OCI-LY1 (cell line): ENCODE data around the gene BTBD1.
"Not testable (repeated sequence)": the region's sequence is repeated elsewhere in the genome, so short reads cannot be mapped to it uniquely, and the experiment has no call there.

Experiments used
- EZH2 ChIP-seq: fragments of 200-600 bp; sonication (generic), shearing (Covaris generic); IDR thresholded peaks from 2 replicates; pipeline ENCODE4 v1.8.0; 2017; ENCODE audit warnings: borderline replicate concordance, mixed run types, mild to moderate bottlenecking, antibody characterized with exemption, low read length, moderate library complexity, mixed read lengths
- TF ChIP-seq, protein P1 (sequence below): fragments of 200-600 bp; sonication (generic), shearing (Covaris generic); IDR thresholded peaks from 2 replicates; pipeline ENCODE4 v1.5.1; 2017; ENCODE audit warnings: mild to moderate bottlenecking, antibody characterized with exemption, low read length, moderate library complexity, mixed read lengths

DNA sequence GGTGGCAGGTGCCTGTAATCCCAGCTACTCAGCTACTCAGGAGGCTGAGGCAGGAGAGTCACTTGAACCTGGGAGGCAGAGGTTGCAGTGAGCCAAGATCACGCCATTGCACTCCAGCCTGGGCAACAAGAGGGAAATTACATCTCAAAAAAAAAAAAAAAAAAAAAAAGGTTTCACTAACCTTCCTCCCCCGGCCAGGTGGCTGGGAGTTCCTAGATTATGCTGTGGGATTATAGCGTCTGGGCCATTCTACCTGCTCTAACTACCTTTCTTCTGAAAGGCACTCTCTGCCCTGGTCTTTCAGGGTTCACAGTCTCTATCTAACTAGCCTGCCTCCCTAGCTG is 24.9 kb upstream of the BTBD1 start:
- not testable (repeated sequence) for TF ChIP-seq EZH2
- TF ChIP-seq, protein P1, sequence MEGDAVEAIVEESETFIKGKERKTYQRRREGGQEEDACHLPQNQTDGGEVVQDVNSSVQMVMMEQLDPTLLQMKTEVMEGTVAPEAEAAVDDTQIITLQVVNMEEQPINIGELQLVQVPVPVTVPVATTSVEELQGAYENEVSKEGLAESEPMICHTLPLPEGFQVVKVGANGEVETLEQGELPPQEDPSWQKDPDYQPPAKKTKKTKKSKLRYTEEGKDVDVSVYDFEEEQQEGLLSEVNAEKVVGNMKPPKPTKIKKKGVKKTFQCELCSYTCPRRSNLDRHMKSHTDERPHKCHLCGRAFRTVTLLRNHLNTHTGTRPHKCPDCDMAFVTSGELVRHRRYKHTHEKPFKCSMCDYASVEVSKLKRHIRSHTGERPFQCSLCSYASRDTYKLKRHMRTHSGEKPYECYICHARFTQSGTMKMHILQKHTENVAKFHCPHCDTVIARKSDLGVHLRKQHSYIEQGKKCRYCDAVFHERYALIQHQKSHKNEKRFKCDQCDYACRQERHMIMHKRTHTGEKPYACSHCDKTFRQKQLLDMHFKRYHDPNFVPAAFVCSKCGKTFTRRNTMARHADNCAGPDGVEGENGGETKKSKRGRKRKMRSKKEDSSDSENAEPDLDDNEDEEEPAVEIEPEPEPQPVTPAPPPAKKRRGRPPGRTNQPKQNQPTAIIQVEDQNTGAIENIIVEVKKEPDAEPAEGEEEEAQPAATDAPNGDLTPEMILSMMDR = not testable (repeated sequence)
